Right lobe of liver (tissue), 4 donors: ENCODE data around the gene TBCK.

Experiments
- CTCF ChIP-seq, 4 donors: fragments of 200-600 bp in 3 of 4; fragments of 450-650 bp in 1 of 4; IDR thresholded peaks; one replicate each; pipeline versions ENCODE4 v1.5.1 to v1.8.0; 2016 to 2022; ENCODE audit warnings: antibody characterized with exemption in 4 of 4, mild to moderate bottlenecking in 2 of 4
- POLR2A ChIP-seq: fragments of 450-650 bp; IDR thresholded peaks from one replicate; pipeline ENCODE4 v1.6.1; 2017; ENCODE audit warnings: antibody characterized with exemption, mild to moderate bottlenecking
- donor health status: DM: no; HTN: no; CAD: no.
- donor health status: DM: no; HTN: no; CAD: no.
- donor health status: DM: no; HTN: yes; CAD: no.

GRCh38 chr4:106194801-106195200 lies 121.2 kb downstream of the TBCK start:
- TF ChIP-seq POLR2A (no peak), CTCF (IDR thresholded peaks at IDR 0.05) (no peak)
